ENCODE measurements around the gene RABEP2.

The RABEP2 gene

GRCh38 chr16:28880955-28881354 is 44.1 kb downstream of the RABEP2 start:
- H3K4me3 ChIP-seq (replicated peaks; ENCODE audit: low read depth, low read length): no peak overlapping the region
- DNase-seq (ENCODE audit: low read depth): no peak
- TF ChIP-seq CTCF (IDR thresholded peaks at IDR 0.05; ENCODE audit: low read length, missing control alignments): no peak

- peak overlapping the region; percentile 73 for H3K4me3 ChIP-seq (replicated peaks; ENCODE audit: low read depth, low read length)
- TF ChIP-seq CTCF (IDR thresholded peaks at IDR 0.05; ENCODE audit: low read length, missing control alignments): no peak
- DNase-seq (ENCODE audit: low read depth): no peak
These were observed 44.5 kb downstream of the RABEP2 start for GRCh38 chr16:28880589-28880915.

- TF ChIP-seq CTCF (IDR thresholded peaks at IDR 0.05; ENCODE audit: low read length, missing control alignments): no peak
- H3K4me3 ChIP-seq (replicated peaks; ENCODE audit: low read depth, low read length): peak overlapping the region; percentile 73
- DNase-seq (ENCODE audit: low read depth): peak; percentile 79
These were observed 45.0 kb downstream of the RABEP2 start for GRCh38 chr16:28879841-28880588.

- no peak for TF ChIP-seq CTCF (IDR thresholded peaks at IDR 0.05; ENCODE audit: low read length, missing control alignments)
- no peak for DNase-seq (ENCODE audit: low read depth)
- peak overlapping the region; percentile 73 for H3K4me3 ChIP-seq (replicated peaks; ENCODE audit: low read depth, low read length)
These were observed 45.7 kb downstream of the RABEP2 start for GRCh38 chr16:28879261-28879840.

GRCh38 chr16:28878083-28878926 is 46.7 kb downstream of the RABEP2 start, which contains the start of gene ATP2A1:
Gene ATP2A1, plus strand, starts transcription at chr16:28878488. Its CDS starts 184 bp downstream, at chr16:28878672.
- no peak for DNase-seq (ENCODE audit: low read depth)
- peak within 1 kb of the TSS; percentile 73 for H3K4me3 ChIP-seq (replicated peaks; ENCODE audit: low read depth, low read length)
- TF ChIP-seq CTCF (IDR thresholded peaks at IDR 0.05; ENCODE audit: low read length, missing control alignments): no peak

GRCh38 chr16:28877655-28878000 is 47.4 kb downstream of the RABEP2 start:
- no peak overlapping the region for H3K4me3 ChIP-seq (replicated peaks; ENCODE audit: low read depth, low read length)
- no peak for DNase-seq (ENCODE audit: low read depth)
- TF ChIP-seq CTCF (IDR thresholded peaks at IDR 0.05; ENCODE audit: low read length, missing control alignments): no peak
